Mucosa of descending colon (tissue), 3 donors: ENCODE measurements around the gene MAFF. TPM values are rescaled to one million over a fixed set of nuclear protein-coding genes. Genes with fewer than 3 reads are reported as not detected.
A peak's percentile ranks its signal among the peaks of the same experiment; 100 is the strongest.

Experiments used
- ATAC-seq: fragments of 200-7000 bp; cut with Tn5 transposase; one replicate; pipeline ENCODE4 v1.9.1; 2020; ENCODE audit warnings: mild to moderate bottlenecking, moderate library complexity
- DNase-seq, 3 donors: peaks; one replicate each; pipeline ENCODE4 v3.0.0-alpha.2; 2020
- H3K36me3 ChIP-seq: fragments of 200-600 bp; one replicate; pipeline ENCODE4 v1.8.0; 2021; ENCODE audit warnings: low read depth, mild to moderate bottlenecking
- H3K4me1 ChIP-seq: fragments of 200-600 bp; one replicate; pipeline ENCODE4 v1.8.0; 2021; ENCODE audit warnings: low read depth, mild to moderate bottlenecking
- H3K4me3 ChIP-seq: fragments of 200-600 bp; one replicate; pipeline ENCODE4 v1.8.0; 2021; ENCODE audit warnings: mild to moderate bottlenecking
- H3K9me3 ChIP-seq: fragments of 200-600 bp; one replicate; pipeline ENCODE4 v1.8.0; 2021; ENCODE audit warnings: mild to moderate bottlenecking
- intact Hi-C, 2 donors: fragments of 100-400 bp; cut with DNase I in 1 of 2; cut with micrococcal nuclease in 1 of 2; formaldehyde crosslinking; loops; one replicate each; pipeline versions ENCODE4 v1.11.0 to v1.11.1; 2022; cut with DNase I, micrococcal nuclease
- total RNA-seq, 3 donors: library from RNA; stranded (reverse); fragmentation: NEBNext Ultra II Directional in 2 of 3; extraction: Animal tissue kit (Norgen Biotek cat#: 25700) in 2 of 3; gene quantifications; one replicate each; pipeline versions ENCODE4 v1.2.1 to v1.2.4, GENCODE V29; 2021 to 2023
- TF ChIP-seq, protein P1 (sequence below): fragments of 200-600 bp; IDR thresholded peaks from one replicate; pipeline ENCODE4 v1.8.0; 2022; ENCODE audit warnings: antibody characterized with exemption, mild to moderate bottlenecking
- donor health status: DM: no; HTN: no; CAD: no; lungs with moderate emphysema.
- donor health status: DM: no; HTN: no; CAD: no.
- donor health status: DM: no; HTN: yes; CAD: no.

MAFF gene
- total RNA-seq, 3 donors from 2014 or later = 16.7 to 26.5 (median 25.6) TPM

GRCh38 chr22:38239101-38239761, 37.4 kb downstream of the MAFF start:
- intact Hi-C loops = no loop called here
- H3K4me3 ChIP-seq = no peak overlapping the region
- DNase-seq = no peak
- no peaks in the 10 kb centered on the region for H3K9me3 ChIP-seq
- H3K36me3 ChIP-seq = no peaks in the 10 kb centered on the region
- peaks cover 50% of the 10 kb centered on the region for H3K4me1 ChIP-seq
- TF ChIP-seq, protein P1, sequence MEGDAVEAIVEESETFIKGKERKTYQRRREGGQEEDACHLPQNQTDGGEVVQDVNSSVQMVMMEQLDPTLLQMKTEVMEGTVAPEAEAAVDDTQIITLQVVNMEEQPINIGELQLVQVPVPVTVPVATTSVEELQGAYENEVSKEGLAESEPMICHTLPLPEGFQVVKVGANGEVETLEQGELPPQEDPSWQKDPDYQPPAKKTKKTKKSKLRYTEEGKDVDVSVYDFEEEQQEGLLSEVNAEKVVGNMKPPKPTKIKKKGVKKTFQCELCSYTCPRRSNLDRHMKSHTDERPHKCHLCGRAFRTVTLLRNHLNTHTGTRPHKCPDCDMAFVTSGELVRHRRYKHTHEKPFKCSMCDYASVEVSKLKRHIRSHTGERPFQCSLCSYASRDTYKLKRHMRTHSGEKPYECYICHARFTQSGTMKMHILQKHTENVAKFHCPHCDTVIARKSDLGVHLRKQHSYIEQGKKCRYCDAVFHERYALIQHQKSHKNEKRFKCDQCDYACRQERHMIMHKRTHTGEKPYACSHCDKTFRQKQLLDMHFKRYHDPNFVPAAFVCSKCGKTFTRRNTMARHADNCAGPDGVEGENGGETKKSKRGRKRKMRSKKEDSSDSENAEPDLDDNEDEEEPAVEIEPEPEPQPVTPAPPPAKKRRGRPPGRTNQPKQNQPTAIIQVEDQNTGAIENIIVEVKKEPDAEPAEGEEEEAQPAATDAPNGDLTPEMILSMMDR = no peak
- peak; percentile 35 for ATAC-seq

- Histone ChIP-seq H3K4me1 (peaks cover 50% of the 10 kb centered on the region), H3K36me3 (no peaks in the 10 kb centered on the region), H3K9me3 (no peaks in the 10 kb centered on the region), H3K4me3 (no peak overlapping the region)
- TF ChIP-seq, protein P1 = no peak
- peak; percentile 71 for ATAC-seq
- DNase-seq = peak in 1 of 3 donors; percentile 58
- intact Hi-C loops = no loop called here
These were observed 39.0 kb downstream of the MAFF start for GRCh38 chr22:38240734-38241252.

- peak; percentile 91 for ATAC-seq
- peak; percentile 82 to 88 (median 86) for DNase-seq
- Histone ChIP-seq H3K9me3 (no peaks in the 10 kb centered on the region), H3K36me3 (no peaks in the 10 kb centered on the region), H3K4me3 (no peak overlapping the region), H3K4me1 (peaks cover 44% of the 10 kb centered on the region)
- TF ChIP-seq, protein P1 = no peak
- intact Hi-C loops = no loop called here
These were observed 41.4 kb downstream of the MAFF start for GRCh38 chr22:38243007-38243765.

GRCh38 chr22:38244106-38244505, 42.3 kb downstream of the MAFF start:
- no peak overlapping the region for H3K4me3 ChIP-seq
- H3K9me3 ChIP-seq = no peaks in the 10 kb centered on the region
- no peak for DNase-seq
- ATAC-seq = no peak
- intact Hi-C loops = no loop called here
- TF ChIP-seq, protein P1 = no peak
- H3K4me1 ChIP-seq = peaks cover 36% of the 10 kb centered on the region
- H3K36me3 ChIP-seq = no peaks in the 10 kb centered on the region

DNA sequence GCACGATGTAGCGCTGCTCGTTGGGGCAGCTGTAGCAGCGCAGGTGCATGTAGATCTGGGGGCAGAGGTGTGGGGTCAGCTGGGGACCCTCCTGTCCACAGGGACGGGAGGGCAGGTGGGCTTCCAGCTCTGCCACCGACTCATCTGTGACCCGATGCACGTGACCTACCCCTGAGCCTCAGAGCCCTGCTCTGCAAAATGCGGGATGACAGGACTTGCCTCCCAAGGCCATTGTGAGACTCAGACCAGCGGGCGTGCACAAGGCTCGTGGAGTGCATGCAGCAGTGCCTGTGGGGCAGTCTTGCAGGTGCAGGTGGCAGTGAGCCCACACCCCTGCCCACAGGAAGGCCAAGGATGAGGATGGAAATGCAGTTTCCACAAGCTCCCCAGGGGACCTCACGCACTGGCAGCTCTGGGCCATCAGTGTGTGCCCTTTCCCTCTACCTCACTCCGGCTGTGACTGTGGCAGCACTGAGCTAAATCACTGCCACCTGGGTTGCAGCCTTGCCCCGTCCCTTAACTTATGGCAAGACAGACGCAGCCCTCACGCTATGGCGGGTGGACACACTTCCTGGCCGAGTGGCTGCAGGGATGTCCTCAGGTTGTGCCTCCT, 44.4 kb downstream of the MAFF start:
- ATAC-seq (no peak), DNase-seq (no peak)
- intact Hi-C loops = no loop called here
- TF ChIP-seq, protein P1 = no peak
- Histone ChIP-seq H3K36me3 (no peaks in the 10 kb centered on the region), H3K4me3 (no peak overlapping the region), H3K4me1 (peaks cover 20% of the 10 kb centered on the region), H3K9me3 (no peaks in the 10 kb centered on the region)
